Fibroblast of peridontal ligament (primary cell): ENCODE data around the gene UBE2L6.
A peak's percentile ranks its signal among the peaks of the same experiment; 100 is the strongest.

Experiments
- DNase-seq: peaks from one replicate; pipeline ENCODE4 v3.0.0-alpha.2; 2010; ENCODE audit errors: extremely low read depth

The UBE2L6 gene

GRCh38 chr11:57530215-57530595, 37.3 kb downstream of the UBE2L6 start:
- no peak for DNase-seq

- no peak for DNase-seq
Measured at GRCh38 chr11:57529012-57529411, 38.5 kb downstream of the UBE2L6 start.

GRCh38 chr11:57527056-57527631, 40.3 kb downstream of the UBE2L6 start:
- DNase-seq: peak; percentile 71

- DNase-seq: no peak
Measured at GRCh38 chr11:57523419-57523818, 44.1 kb downstream of the UBE2L6 start.

GRCh38 chr11:57521116-57521515, 46.4 kb downstream of the UBE2L6 start:
- DNase-seq: no peak

GRCh38 chr11:57516061-57516443, 51.4 kb downstream of the UBE2L6 start:
- DNase-seq: no peak

- peak; percentile 61 for DNase-seq
Measured at GRCh38 chr11:57515332-57516060, 52.0 kb downstream of the UBE2L6 start, which contains the start of gene SLC43A1. Gene SLC43A1, minus strand, starts transcription at chr11:57515702. Its CDS starts 1,591 bp downstream, at chr11:57514111.

- DNase-seq: no peak
Measured at GRCh38 chr11:57514538-57515331, 52.7 kb downstream of the UBE2L6 start.

GRCh38 chr11:57513911-57514537, 53.4 kb downstream of the UBE2L6 start:
- DNase-seq: no peak

- DNase-seq: no peak
Measured at GRCh38 chr11:57513452-57513795, 54.0 kb downstream of the UBE2L6 start.

GRCh38 chr11:57512646-57513451, 54.6 kb downstream of the UBE2L6 start:
- DNase-seq: no peak

- DNase-seq: no peak
Measured at GRCh38 chr11:57511741-57512430, 55.6 kb downstream of the UBE2L6 start.

GRCh38 chr11:57508341-57509170, 58.9 kb downstream of the UBE2L6 start:
- no peak for DNase-seq

GRCh38 chr11:57506522-57506921, 61.0 kb downstream of the UBE2L6 start:
- DNase-seq: no peak

GRCh38 chr11:57504511-57504910, 63.0 kb downstream of the UBE2L6 start:
- DNase-seq: no peak

GRCh38 chr11:57502870-57503269, 64.6 kb downstream of the UBE2L6 start:
- DNase-seq: no peak

- DNase-seq: no peak
Measured at GRCh38 chr11:57502376-57502775, 65.1 kb downstream of the UBE2L6 start.

- DNase-seq: no peak
Measured at GRCh38 chr11:57501953-57502352, 65.5 kb downstream of the UBE2L6 start.
